Subcutaneous adipose tissue (tissue), 4 donors: ENCODE results near the gene ITFG2. TPM values are rescaled to one million over a fixed set of nuclear protein-coding genes. Genes with fewer than 3 reads are reported as not detected.

ENCODE experiments used
- CTCF ChIP-seq: fragments of 450-650 bp; IDR thresholded peaks from one replicate; pipeline ENCODE4 v1.5.1; 2016; ENCODE audit warnings: low read depth, mild to moderate bottlenecking, control low read depth, antibody characterized with exemption, moderate library complexity
- total RNA-seq, 4 donors: library from RNA; depleted of rRNA; stranded (reverse); fragments of >200 nt; gene quantifications; one replicate each; pipeline ENCODE4 v1.1.0, GENCODE V29; 2016

The ITFG2 gene
- total RNA-seq, 4 donors from 2014 or later: 10.9 to 37.7 (median 23.4) TPM

- no peak for TF ChIP-seq CTCF
These were observed 16.2 kb upstream of the ITFG2 start for GRCh38 chr12:2796187-2796666.

GRCh38 chr12:2797721-2798418 is 14.6 kb upstream of the ITFG2 start:
- TF ChIP-seq CTCF: no peak

GRCh38 chr12:2800046-2800570 is 12.4 kb upstream of the ITFG2 start:
- no peak for TF ChIP-seq CTCF

- TF ChIP-seq CTCF: no peak
These were observed 11.3 kb upstream of the ITFG2 start for GRCh38 chr12:2801044-2801783.

- TF ChIP-seq CTCF: no peak
These were observed 8.7 kb upstream of the ITFG2 start for GRCh38 chr12:2803635-2804392.

GRCh38 chr12:2804393-2805142 is 7.9 kb upstream of the ITFG2 start:
- no peak for TF ChIP-seq CTCF
